Astrocyte (in vitro differentiated cells and primary cell): ENCODE results near the gene OSTN.

ENCODE experiments used
- CTCF ChIP-seq: IDR thresholded peaks from 2 replicates; pipeline ENCODE4 v1.5.1; 2011; ENCODE audit warnings: low read depth, mild to moderate bottlenecking, inconsistent platforms, low read length, moderate library complexity; ENCODE audit not compliant: insufficient read depth
- EZH2 ChIP-seq: IDR thresholded peaks from 2 replicates; pipeline ENCODE4 v1.6.1; 2012; ENCODE audit warnings: mild to moderate bottlenecking, low read length, inconsistent platforms; ENCODE audit not compliant: insufficient read depth

- no peak for TF ChIP-seq CTCF
- TF ChIP-seq EZH2, result no peak
These were observed 36.6 kb downstream of the OSTN start for GRCh38 chr3:191235331-191236314.
